Cardiac septum (tissue), 1 donor: ENCODE data around the gene LYRM4. TPM values are rescaled to one million over a fixed set of nuclear protein-coding genes. Genes with fewer than 3 reads are reported as not detected.

Experiments
- DNase-seq: peaks from one replicate; pipeline ENCODE4 v3.0.0-alpha.2; 2020; ENCODE audit warnings: low spot score
- intact Hi-C: fragments of 100-400 bp; cut with DNase I; formaldehyde crosslinking; loops from one replicate; pipeline ENCODE4 v1.14.0; 2022
- long read RNA-seq: library from polyadenylated mRNA; unstranded; transcript quantifications from one replicate; pipeline ENCODE4 v2.0.0, GENCODE V29; 2021
- total RNA-seq: library from RNA; stranded (reverse); fragmentation: NEBNext Ultra II Directional; extraction: Animal tissue kit (Norgen Biotek cat#: 25700); gene quantifications from one replicate; pipeline ENCODE4 v1.2.1, GENCODE V29; 2021
- donor health status: DM: no; HTN: no; CAD: no.

LYRM4 gene
- total RNA-seq: 21.1 TPM
- long read RNA-seq, full-length matches to known transcripts: 10 of 12 reads
- long read RNA-seq, partial matches to known transcripts: 1 of 12 reads
- long read RNA-seq, other reads (novel, unspliced or antisense): 1 of 12 reads

DNA sequence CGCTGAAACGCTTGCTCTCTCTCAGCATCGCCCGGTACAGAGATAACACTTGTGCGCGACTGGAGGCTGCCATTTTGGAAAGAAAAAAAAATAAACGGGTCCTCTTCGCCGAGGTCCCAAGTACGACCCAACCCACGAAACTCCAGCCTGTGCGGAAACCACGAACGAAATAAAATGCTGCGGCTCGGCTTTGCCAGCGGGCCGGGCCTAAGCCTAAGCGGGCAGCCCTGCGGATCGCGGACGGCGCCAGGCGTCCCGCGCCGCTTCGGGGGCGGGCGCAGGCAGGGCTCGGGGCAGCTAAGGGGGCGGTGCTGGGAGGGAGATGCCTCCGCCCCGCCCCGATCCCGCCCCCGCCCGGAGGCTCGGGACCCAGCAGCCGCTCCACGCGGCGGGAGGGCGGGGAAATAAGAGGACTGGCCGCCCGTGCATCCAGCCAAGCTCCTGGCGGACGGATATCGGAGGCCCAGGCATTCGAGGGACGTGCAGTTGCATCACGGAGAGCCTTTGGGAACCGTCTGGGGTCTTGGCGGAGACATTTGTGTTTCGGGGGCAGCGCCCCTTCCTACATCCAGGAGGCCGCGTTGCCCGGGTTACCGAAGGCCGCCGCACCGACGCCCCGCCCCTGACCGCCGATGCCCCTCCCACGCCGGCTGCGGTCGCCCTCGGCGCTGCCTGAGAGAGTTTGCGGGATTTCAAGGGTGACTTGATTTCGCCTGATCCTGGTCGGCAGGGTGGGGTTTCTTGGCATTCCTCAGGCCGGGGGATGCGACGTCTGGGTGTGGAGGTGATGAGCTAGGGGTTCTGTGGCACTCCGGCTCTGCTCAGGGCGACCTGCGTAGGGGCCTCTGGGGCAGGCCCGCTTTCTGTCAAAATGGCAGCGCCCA lies at the start of gene LYRM4, which contains the start of gene FARS2:
LYRM4 (minus strand) TSS at position 290 of the 884 bp plus-strand sequence; CDS start at position 73, 217 bp downstream.
FARS2 (plus strand) TSS at position 853 of the 884 bp plus-strand sequence.
- intact Hi-C loops: loop anchor here (2.0 kb wide), 1 partner anchor 46 kb away; no protein-coding TSS in a partner anchor

GRCh38 chr6:5308066-5308465 lies 47.3 kb upstream of the LYRM4 start:
- intact Hi-C loops: no loop called here
- DNase-seq: no peak

More for the DNA sequence above, at the start of gene LYRM4, which contains the start of gene FARS2:
- peak; percentile 96 for DNase-seq

DNA sequence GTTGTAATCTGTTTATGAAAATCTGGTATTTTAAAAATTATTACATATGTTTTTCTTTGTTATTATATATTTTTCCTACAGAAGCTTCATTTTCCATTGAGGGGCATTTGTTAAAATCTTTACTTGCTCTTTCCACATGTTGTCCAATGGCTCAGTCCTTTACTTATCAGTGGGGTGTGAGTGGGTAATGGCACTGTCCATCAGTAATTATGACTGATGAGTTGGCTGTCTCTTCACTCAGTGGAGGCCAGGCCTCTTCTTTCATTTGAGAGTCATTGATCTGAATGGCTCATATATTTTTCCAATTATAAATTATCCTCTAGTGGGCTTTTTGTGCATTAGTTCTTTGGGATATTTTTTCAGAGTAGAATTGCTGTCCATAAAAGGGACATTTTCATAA lies 46.3 kb upstream of the LYRM4 start:
- DNase-seq: no peak
- intact Hi-C loops: no loop called here

GRCh38 chr6:5305968-5306626 lies 45.3 kb upstream of the LYRM4 start:
- intact Hi-C loops: no loop called here
- no peak for DNase-seq

DNA sequence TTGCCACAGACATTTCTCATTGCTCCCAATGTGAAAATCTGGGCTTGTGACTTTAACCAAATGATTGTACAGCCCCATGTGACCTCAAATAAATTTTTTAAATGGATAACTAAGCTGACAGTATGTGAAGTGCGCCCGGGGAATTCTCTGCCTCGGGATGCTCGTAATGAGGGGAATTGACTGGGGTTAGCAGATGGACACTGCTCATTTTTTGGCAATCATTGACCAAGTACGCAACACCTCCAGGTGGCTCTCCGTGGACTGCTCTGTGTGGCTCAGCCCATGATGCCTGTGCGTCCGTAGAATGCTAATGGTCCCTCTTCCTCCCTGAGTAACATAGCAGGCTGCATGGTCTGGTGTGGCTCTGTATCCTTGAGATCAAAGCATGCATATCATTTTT lies 42.9 kb upstream of the LYRM4 start:
- DNase-seq: no peak
- intact Hi-C loops: loop anchor here (1.0 to 2.0 kb wide), 2 partner anchors 89 to 159 kb away; no protein-coding TSS in a partner anchor

- no peak for DNase-seq
- intact Hi-C loops: loop anchor here (1.0 to 2.0 kb wide), 2 partner anchors 89 to 158 kb away; no protein-coding TSS in a partner anchor
These were observed 42.4 kb upstream of the LYRM4 start for GRCh38 chr6:5302995-5303622.

DNA sequence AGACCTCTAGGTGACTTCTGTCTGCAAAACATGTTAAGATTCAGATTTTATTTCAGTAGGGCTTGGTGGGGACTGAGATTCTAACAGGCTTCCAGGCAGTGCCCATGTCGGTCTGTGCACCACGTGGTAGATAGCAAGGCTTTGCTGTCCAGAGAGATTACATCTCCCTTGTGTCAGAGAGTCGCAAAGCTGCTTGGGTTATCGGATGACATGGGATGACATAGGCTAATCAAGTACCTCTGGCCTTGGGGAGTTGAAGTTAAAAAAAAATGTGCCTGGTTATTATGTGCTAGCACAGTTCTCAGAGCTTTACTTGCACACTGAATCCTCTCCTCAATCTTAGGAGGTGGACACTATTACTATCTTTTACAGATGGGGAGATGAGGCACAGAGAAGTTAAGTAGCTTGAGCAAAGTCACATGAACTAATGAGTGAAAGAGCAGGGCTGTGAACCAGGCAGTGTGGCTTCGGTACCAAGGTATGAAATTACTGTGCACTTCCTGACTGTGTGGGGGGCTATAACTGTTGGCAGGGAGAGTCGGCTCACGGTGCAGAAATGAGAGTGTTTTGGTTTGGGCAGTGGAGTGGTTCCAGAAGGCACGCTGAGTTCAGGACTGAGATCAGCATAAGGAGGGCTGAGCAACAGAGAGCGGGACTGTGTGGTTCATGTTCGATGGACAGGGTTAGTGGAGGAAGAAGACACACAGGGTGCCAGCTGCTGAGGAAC lies 41.6 kb upstream of the LYRM4 start:
- intact Hi-C loops: loop anchor here (2.0 kb wide), 1 partner anchor 158 kb away; no protein-coding TSS in a partner anchor
- DNase-seq: no peak

- no peak for DNase-seq
- intact Hi-C loops: no loop called here
These were observed 39.5 kb upstream of the LYRM4 start for GRCh38 chr6:5300206-5300764.

- no peak for DNase-seq
- intact Hi-C loops: no loop called here
These were observed 34.9 kb upstream of the LYRM4 start for GRCh38 chr6:5295623-5296022.

GRCh38 chr6:5294392-5295211 lies 33.9 kb upstream of the LYRM4 start:
- no peak for DNase-seq
- intact Hi-C loops: no loop called here

DNA sequence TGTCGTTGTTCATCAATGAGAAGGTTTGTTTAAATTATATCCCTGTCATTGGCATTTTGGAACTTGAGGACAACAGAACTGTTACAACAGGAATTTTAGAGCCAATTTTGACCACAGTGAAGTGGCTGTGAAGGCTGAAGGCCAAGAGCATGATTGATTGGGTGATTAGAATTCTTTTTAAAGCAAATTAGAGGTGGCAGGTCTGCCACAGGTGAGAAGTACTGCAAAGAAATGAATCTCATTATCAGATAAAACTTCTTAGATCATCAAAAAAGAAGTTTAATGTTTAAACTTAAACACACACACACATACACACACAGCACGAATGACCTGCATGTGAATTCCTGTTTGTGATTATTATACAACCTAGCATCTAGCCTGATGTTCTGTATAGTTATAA lies 32.9 kb upstream of the LYRM4 start:
- no peak for DNase-seq
- intact Hi-C loops: no loop called here

- intact Hi-C loops: no loop called here
- no peak for DNase-seq
These were observed 31.4 kb upstream of the LYRM4 start for GRCh38 chr6:5292154-5292553.

GRCh38 chr6:5290500-5290899 lies 29.8 kb upstream of the LYRM4 start:
- intact Hi-C loops: no loop called here
- DNase-seq: no peak

GRCh38 chr6:5290097-5290496 lies 29.3 kb upstream of the LYRM4 start:
- intact Hi-C loops: no loop called here
- DNase-seq: no peak

- intact Hi-C loops: no loop called here
- no peak for DNase-seq
These were observed 27.2 kb upstream of the LYRM4 start for GRCh38 chr6:5287966-5288297.

GRCh38 chr6:5287205-5287965 lies 26.6 kb upstream of the LYRM4 start:
- intact Hi-C loops: no loop called here

GRCh38 chr6:5286780-5287179 lies 26.0 kb upstream of the LYRM4 start:
- intact Hi-C loops: no loop called here
- no peak for DNase-seq

More at GRCh38 chr6:5287205-5287965, 26.6 kb upstream of the LYRM4 start:
- no peak for DNase-seq
